PC-9 (cell line): Measurements from ENCODE around the gene P4HA3.

ENCODE experiments used
- CTCF ChIP-seq: fragments of 200-600 bp; sonication (generic); conservative IDR thresholded peaks from 2 replicates; pipeline ENCODE4 v1.6.1; 2017; ENCODE audit warnings: mixed run types, antibody characterized with exemption, mild to moderate bottlenecking, moderate library complexity
- EZH2 ChIP-seq: fragments of 200-600 bp; sonication (generic); IDR thresholded peaks from 2 replicates; pipeline ENCODE4 v1.8.0; 2017; ENCODE audit warnings: antibody characterized with exemption, low read depth

- no peak for TF ChIP-seq CTCF
- TF ChIP-seq EZH2, result no peak
Observed at GRCh38 chr11:74256378-74257133, 54.9 kb downstream of the P4HA3 start.
